ENCODE measurements around the gene NNT. TPM values are rescaled to one million over a fixed set of nuclear protein-coding genes. Genes with fewer than 3 reads are reported as not detected.
A peak's percentile ranks its signal among the peaks of the same experiment; 100 is the strongest.

NNT gene
- total and polyA plus RNA-seq, 9 of the 15 experiments (the other 6 are each of a cell fraction or from before 2014, with no cell fraction given): 21.9 to 68.6 (median 42.2) TPM

- H3K9me1 ChIP-seq (ENCODE audit: control insufficient read depth, insufficient read depth, low read length): no peaks in the 10 kb centered on the region
- intact Hi-C loops (cut with micrococcal nuclease): loop anchor here (1.0 kb wide), 2 partner anchors 701 to 1143 kb away; no protein-coding TSS in a partner anchor
- peak; percentile 88 for FAIRE-seq
- H3K9ac ChIP-seq (ENCODE audit: insufficient read depth in 1 of 2, low read depth in 2 of 2, low read length in 2 of 2): no peak overlapping the region
- H3K4me3 ChIP-seq: no peak overlapping the region
- H4K20me1 ChIP-seq (replicated peaks; ENCODE audit: control insufficient read depth, insufficient read depth, low read length): no peaks in the 10 kb centered on the region
- H3K4me1 ChIP-seq (replicated peaks in 1 of 2; ENCODE audit: control insufficient read depth in 2 of 2, insufficient read depth in 2 of 2, low read length in 2 of 2): peaks cover 0 to 2% of the 10 kb centered on the region in 2 experiments; a peak in 2 of 5 replicates
- H3K9me3 ChIP-seq (replicated peaks; ENCODE audit: control insufficient read depth, insufficient read depth, low read depth, low read length): no peaks in the 10 kb centered on the region
- WGBS (ENCODE audit: insufficient coverage, low coverage, missing lambda C conversion rate): 25% methylated on average over 5 of the region's 5 CpGs
- DNase-seq (ENCODE audit: extremely low read depth in 1 of 4, low spot score in 3 of 4): peak; percentile 67 to 90 (median 75)
- POLR2A ChIA-PET: interaction anchor here (0.5 to 1.9 kb wide), 9 partner anchors 10 to 1198 kb away, joined by 3 to 6 read pairs (median 4); partner anchors contain the start of genes C5orf34 and TMEM267
- in situ Hi-C loops (cut with MboI): no loop called here
- ATAC-seq: peak; percentile 99
- no peaks in the 10 kb centered on the region for H3K79me2 ChIP-seq (ENCODE audit: control insufficient read depth, insufficient read depth, low read length)
- H3K27ac ChIP-seq (ENCODE audit: extremely low read depth, low read depth, low read length): peak overlapping the region; percentile 37; the same call in 1 of the 3 replicates
- peak overlapping the region; percentile 45; the same call in 1 of the 2 replicates for H2AFZ ChIP-seq (ENCODE audit: low read depth, low read length)
- no peaks in the 10 kb centered on the region for H3K27me3 ChIP-seq (ENCODE audit: control insufficient read depth in 2 of 2, insufficient read depth in 2 of 2, low read length in 2 of 2)
- CTCF ChIA-PET (ENCODE audit: low intra/inter-chr PET ratio): interaction anchor here (1.5 to 2.1 kb wide), 2 partner anchors 75 to 1143 kb away, joined by 3 to 5 read pairs; no protein-coding TSS in a partner anchor
- BruUV-seq (replicated peaks): no TSS peak
- H3K4me2 ChIP-seq (ENCODE audit: insufficient read depth, low read length): 0 out of 2 replicates have a peak overlapping the region, but pooled peaks have one; percentile 0
- H3K36me3 ChIP-seq (ENCODE audit: control insufficient read depth, insufficient read depth, low read length): peaks cover 48% of the 10 kb centered on the region
- TF ChIP-seq PRMT5 (CRISPR knock-in tag; IDR thresholded peaks at IDR 0.05): no peak
- no peak for TF ChIP-seq SAP30 (IDR thresholded peaks at IDR 0.05; ENCODE audit: borderline replicate concordance, insufficient read depth, low read depth, low read length, poor library complexity, severe bottlenecking)
- peak; percentile 50; the same call in 1 of the 2 replicates for TF ChIP-seq TFAP4 (CRISPR knock-in tag; IDR thresholded peaks at IDR 0.05; ENCODE audit: borderline replicate concordance)
- no peak for TF ChIP-seq NCOR1 (IDR thresholded peaks at IDR 0.05)
- no peak for TF ChIP-seq POLR2G (IDR thresholded peaks at IDR 0.05; ENCODE audit: low read depth, low read length)
- no peak for TF ChIP-seq RERE (CRISPR knock-in tag; IDR thresholded peaks at IDR 0.05; ENCODE audit: borderline replicate concordance)
- peak; percentile 79 for TF ChIP-seq MYC (IDR thresholded peaks at IDR 0.05; ENCODE audit: low read depth, low read length)
- TF ChIP-seq MYC (CRISPR knock-in tag; IDR thresholded peaks at IDR 0.05; ENCODE audit: borderline replicate concordance, low read depth): no peak
- TF ChIP-seq HNRNPUL1 (IDR thresholded peaks at IDR 0.05; ENCODE audit: low read length): no peak
- TF ChIP-seq RNF219 (CRISPR knock-in tag; IDR thresholded peaks at IDR 0.05): no peak
Observed at GRCh38 chr5:43631182-43631910, 28.4 kb downstream of the NNT start.

Data from K562 (cell line).